ENCODE results near the gene DOCK11. TPM values are rescaled to one million over a fixed set of nuclear protein-coding genes. Genes with fewer than 3 reads are reported as not detected.

Gene DOCK11
- total and polyA plus RNA-seq, 2 experiments from 2014 or later: 11.7 to 21.9 TPM

DNA sequence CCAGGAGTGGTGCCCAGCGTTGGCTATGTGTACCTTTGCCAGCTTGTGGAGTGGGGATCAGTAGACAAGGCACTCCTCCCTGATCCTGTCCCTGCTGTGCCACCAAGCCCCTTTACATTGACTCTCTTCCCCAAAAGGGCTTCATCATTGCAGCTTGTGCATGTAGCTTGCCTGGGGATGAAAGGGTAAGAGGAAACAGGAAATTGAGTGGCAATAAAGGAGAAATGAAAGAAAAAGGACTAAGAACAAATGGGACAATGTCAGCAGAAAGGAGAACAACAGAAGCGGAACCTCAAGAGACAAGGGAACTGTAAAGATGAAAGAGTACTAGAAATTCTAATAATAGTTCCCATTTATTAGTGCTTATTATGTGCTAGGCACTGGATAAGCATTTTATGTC lies 223.1 kb downstream of the DOCK11 start:
- H3K27ac ChIP-seq: no peak overlapping the region
- 88 to 98% methylated on average over 2 of the region's 2 CpGs for WGBS, 2 experiments (ENCODE audit: low coverage in 1 of 2, low lambda C conversion rate in 2 of 2, missing lambda C conversion rate in 2 of 2)
- no peaks in the 10 kb centered on the region for H3K9me3 ChIP-seq (ENCODE audit: low read depth)
- TF ChIP-seq EZH2phosphoT487 (IDR thresholded peaks at IDR 0.05; ENCODE audit: insufficient read depth, low read depth) (no peak), EZH2 (IDR thresholded peaks at IDR 0.05; ENCODE audit: insufficient read depth, poor library complexity, severe bottlenecking) (no peak)
- no peaks in the 10 kb centered on the region for H3K79me2 ChIP-seq (ENCODE audit: insufficient read depth)
- H4K20me1 ChIP-seq (ENCODE audit: insufficient read depth): no peaks in the 10 kb centered on the region
- H3F3A ChIP-seq (ENCODE audit: insufficient read depth): no peaks in the 10 kb centered on the region
- no peak overlapping the region for H3K4me2 ChIP-seq (ENCODE audit: unreplicated experiment)
- H3K9me2 ChIP-seq (ENCODE audit: insufficient read depth): no peaks in the 10 kb centered on the region
- no peak overlapping the region for H2AFZ ChIP-seq
- no peak for DNase-seq
- H3K36me3 ChIP-seq (ENCODE audit: low read depth): no peaks in the 10 kb centered on the region
- H3K27me3 ChIP-seq (replicated peaks; ENCODE audit: insufficient read depth): no peaks in the 10 kb centered on the region
- in situ Hi-C loops (cut with MboI): no loop called here
- H3K4me1 ChIP-seq (ENCODE audit: insufficient read depth): no peaks in the 10 kb centered on the region
- H3K4me3 ChIP-seq: no peak overlapping the region
- H3K9ac ChIP-seq: no peak overlapping the region

DNA sequence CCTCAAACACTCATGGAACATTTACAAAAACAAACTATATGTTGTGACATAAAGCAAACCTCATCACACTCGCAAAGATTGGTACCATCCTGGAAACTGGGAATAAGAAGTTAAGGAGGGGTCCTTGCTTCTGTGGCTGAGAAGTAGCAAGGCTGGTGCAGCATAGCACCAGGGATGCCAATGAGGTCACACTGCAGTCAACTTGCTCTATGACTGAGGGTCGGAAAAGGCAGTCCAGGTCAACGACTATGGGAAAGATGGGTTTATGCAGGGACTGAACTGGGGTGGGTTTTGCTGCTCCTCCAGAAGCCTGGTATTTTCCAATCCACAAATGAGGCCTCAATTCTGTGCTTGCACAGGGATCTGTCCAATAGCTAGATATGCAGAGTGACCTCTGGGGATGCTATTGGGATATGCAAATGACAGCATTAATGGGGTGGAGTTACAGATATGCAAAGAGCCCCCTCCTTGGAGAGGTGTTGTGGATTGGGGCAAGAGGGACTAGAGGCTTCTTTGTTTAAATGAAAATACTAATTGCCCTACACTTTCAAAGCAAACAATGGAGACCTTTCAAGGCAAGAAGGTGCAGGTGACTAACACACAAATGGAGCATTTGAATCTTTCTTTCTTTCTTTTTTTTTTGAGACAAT lies 224.6 kb downstream of the DOCK11 start:
- Histone ChIP-seq H2AFZ (no peak overlapping the region), H4K20me1 (ENCODE audit: insufficient read depth) (no peaks in the 10 kb centered on the region), H3K9me2 (ENCODE audit: insufficient read depth) (no peaks in the 10 kb centered on the region), H3K9ac (no peak overlapping the region), H3K27ac (no peak overlapping the region), H3K9me3 (ENCODE audit: low read depth) (no peaks in the 10 kb centered on the region), H3K79me2 (ENCODE audit: insufficient read depth) (no peaks in the 10 kb centered on the region), H3K36me3 (ENCODE audit: low read depth) (no peaks in the 10 kb centered on the region), H3K4me2 (ENCODE audit: unreplicated experiment) (no peak overlapping the region), H3K27me3 (replicated peaks; ENCODE audit: insufficient read depth) (no peaks in the 10 kb centered on the region), H3K4me1 (ENCODE audit: insufficient read depth) (0 out of 2 replicates have a peak, but pooled peaks cover 1% of the 10 kb centered on the region), H3F3A (ENCODE audit: insufficient read depth) (0 out of 2 replicates have a peak, but pooled peaks cover 1% of the 10 kb centered on the region), H3K4me3 (no peak overlapping the region)
- 64 to 78% methylated on average over 3 of the region's 3 CpGs for WGBS, 2 experiments (ENCODE audit: low coverage in 1 of 2, low lambda C conversion rate in 2 of 2, missing lambda C conversion rate in 2 of 2)
- TF ChIP-seq EZH2phosphoT487 (IDR thresholded peaks at IDR 0.05; ENCODE audit: insufficient read depth, low read depth): no peak
- no peak for TF ChIP-seq EZH2 (IDR thresholded peaks at IDR 0.05; ENCODE audit: insufficient read depth, poor library complexity, severe bottlenecking)
- DNase-seq: no peak
- in situ Hi-C loops (cut with MboI): no loop called here

DNA sequence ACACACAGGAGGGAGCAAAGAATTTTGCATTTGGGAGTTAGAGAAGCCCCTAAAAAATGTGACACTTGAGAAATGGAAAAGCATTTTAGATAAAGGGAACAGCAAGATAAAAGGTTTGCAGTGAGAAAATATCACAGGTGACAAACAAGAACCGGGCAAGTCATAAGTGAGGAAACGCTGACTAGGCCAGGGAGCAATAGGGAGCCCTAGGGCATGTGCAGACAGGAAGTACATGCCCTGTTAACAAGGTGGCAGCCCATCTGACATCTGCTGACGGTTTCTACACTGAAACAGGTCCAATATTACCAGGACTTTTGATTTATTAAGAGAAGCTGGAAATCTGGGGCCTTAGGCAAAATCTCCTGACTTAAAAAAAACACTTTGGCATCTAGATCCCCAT lies 227.8 kb downstream of the DOCK11 start:
- H3K27ac ChIP-seq: no peak overlapping the region
- H3K4me3 ChIP-seq: no peak overlapping the region
- H3F3A ChIP-seq (ENCODE audit: insufficient read depth): peaks cover 11% of the 10 kb centered on the region; the same call in 1 of the 2 replicates
- H3K79me2 ChIP-seq (ENCODE audit: insufficient read depth): peaks cover 3% of the 10 kb centered on the region
- H3K36me3 ChIP-seq (ENCODE audit: low read depth): no peaks in the 10 kb centered on the region
- H2AFZ ChIP-seq: no peak overlapping the region
- H3K27me3 ChIP-seq (replicated peaks; ENCODE audit: insufficient read depth): no peaks in the 10 kb centered on the region
- no peak overlapping the region for H3K9ac ChIP-seq
- no peaks in the 10 kb centered on the region for H3K9me3 ChIP-seq (ENCODE audit: low read depth)
- DNase-seq: no peak
- no peaks in the 10 kb centered on the region for H4K20me1 ChIP-seq (ENCODE audit: insufficient read depth)
- no peaks in the 10 kb centered on the region for H3K9me2 ChIP-seq (ENCODE audit: insufficient read depth)
- TF ChIP-seq EZH2 (IDR thresholded peaks at IDR 0.05; ENCODE audit: insufficient read depth, poor library complexity, severe bottlenecking): no peak
- no peak for TF ChIP-seq EZH2phosphoT487 (IDR thresholded peaks at IDR 0.05; ENCODE audit: insufficient read depth, low read depth)
- no peak overlapping the region for H3K4me2 ChIP-seq (ENCODE audit: unreplicated experiment)
- in situ Hi-C loops (cut with MboI): no loop called here
- 94 to 95% methylated on average over 3 of the region's 3 CpGs for WGBS, 2 experiments (ENCODE audit: low coverage in 1 of 2, low lambda C conversion rate in 2 of 2, missing lambda C conversion rate in 2 of 2)
- H3K4me1 ChIP-seq (ENCODE audit: insufficient read depth): peaks cover 10% of the 10 kb centered on the region; the same call in 1 of the 2 replicates

DNA sequence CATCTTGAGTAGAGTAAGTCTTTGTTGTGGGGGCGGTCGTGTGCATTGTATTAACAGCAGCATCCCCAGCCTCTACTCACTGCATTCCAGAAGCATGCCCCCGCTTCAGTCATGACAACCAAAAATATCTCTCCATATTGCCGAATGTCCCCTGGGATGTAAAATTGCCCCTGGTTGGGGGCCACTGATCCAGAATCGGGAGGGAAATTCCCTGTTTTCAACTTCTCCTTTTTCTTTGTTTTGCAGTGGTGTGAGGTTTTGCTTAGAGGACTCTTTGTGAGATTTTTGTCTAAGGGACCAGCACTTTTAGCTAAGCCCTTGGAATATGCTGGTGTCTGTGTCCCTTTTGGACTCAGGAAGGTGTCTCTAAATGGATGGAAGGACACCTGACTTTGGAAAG lies 228.8 kb downstream of the DOCK11 start:
- Histone ChIP-seq H3K4me1 (ENCODE audit: insufficient read depth) (peaks cover 17% of the 10 kb centered on the region), H3K4me3 (no peak overlapping the region), H3K9me3 (ENCODE audit: low read depth) (no peaks in the 10 kb centered on the region), H3K36me3 (ENCODE audit: low read depth) (no peaks in the 10 kb centered on the region), H3K4me2 (ENCODE audit: unreplicated experiment) (no peak overlapping the region), H3K27me3 (replicated peaks; ENCODE audit: insufficient read depth) (no peaks in the 10 kb centered on the region), H3K79me2 (ENCODE audit: insufficient read depth) (peaks cover 13% of the 10 kb centered on the region), H3K9me2 (ENCODE audit: insufficient read depth) (no peaks in the 10 kb centered on the region), H4K20me1 (ENCODE audit: insufficient read depth) (no peaks in the 10 kb centered on the region), H3K9ac (no peak overlapping the region), H2AFZ (no peak overlapping the region), H3F3A (ENCODE audit: insufficient read depth) (peaks cover 11% of the 10 kb centered on the region; the same call in 1 of the 2 replicates), H3K27ac (no peak overlapping the region)
- WGBS, 2 experiments (ENCODE audit: low coverage in 1 of 2, low lambda C conversion rate in 2 of 2, missing lambda C conversion rate in 2 of 2): 73 to 83% methylated on average over 5 of the region's 5 CpGs
- TF ChIP-seq EZH2phosphoT487 (IDR thresholded peaks at IDR 0.05; ENCODE audit: insufficient read depth, low read depth): no peak
- no peak for TF ChIP-seq EZH2 (IDR thresholded peaks at IDR 0.05; ENCODE audit: insufficient read depth, poor library complexity, severe bottlenecking)
- in situ Hi-C loops (cut with MboI): no loop called here
- DNase-seq: no peak
